GM23248 (cell line): ENCODE data around the gene LSS. TPM values are rescaled to one million over a fixed set of nuclear protein-coding genes. Genes with fewer than 3 reads are reported as not detected.
A peak's percentile ranks its signal among the peaks of the same experiment; 100 is the strongest.

Experiments used
- DNase-seq: peaks from one replicate; pipeline ENCODE4 v3.0.0-alpha.2; 2015
- H2AFZ ChIP-seq: fragments of 200-600 bp; sonication (generic); 2 replicates; pipeline ENCODE4 v1.6.1; 2016; ENCODE audit warnings: antibody characterized with exemption
- H3F3A ChIP-seq: fragments of 200-600 bp; sonication (generic); 2 replicates; pipeline ENCODE4 v1.6.1; 2016; ENCODE audit warnings: mild to moderate bottlenecking, antibody characterized with exemption, mixed run types; ENCODE audit not compliant: insufficient read depth
- H3K27ac ChIP-seq: fragments of 200-600 bp; sonication (generic); 2 replicates; pipeline ENCODE4 v1.5.1; 2016; ENCODE audit warnings: mild to moderate bottlenecking
- H3K27me3 ChIP-seq: fragments of 200-600 bp; sonication (generic); replicated peaks from 2 replicates; pipeline ENCODE4 v1.6.1; 2016; ENCODE audit warnings: mild to moderate bottlenecking; ENCODE audit not compliant: insufficient read depth
- H3K36me3 ChIP-seq: fragments of 200-600 bp; sonication (generic); 2 replicates; pipeline ENCODE4 v1.6.1; 2016; ENCODE audit warnings: low read depth, mild to moderate bottlenecking
- H3K4me1 ChIP-seq: fragments of 200-600 bp; sonication (generic); 2 replicates; pipeline ENCODE4 v1.6.1; 2016; ENCODE audit warnings: mild to moderate bottlenecking; ENCODE audit not compliant: insufficient read depth
- H3K4me2 ChIP-seq: fragments of 200-600 bp; sonication (generic); one replicate; pipeline ENCODE4 v1.6.1; 2016; ENCODE audit warnings: mild to moderate bottlenecking; ENCODE audit not compliant: unreplicated experiment
- H3K4me3 ChIP-seq: fragments of 200-600 bp; sonication (generic); 2 replicates; pipeline ENCODE4 v1.5.1; 2016; ENCODE audit warnings: mild to moderate bottlenecking
- H3K79me2 ChIP-seq: fragments of 200-600 bp; sonication (generic); 2 replicates; pipeline ENCODE4 v1.6.1; 2016; ENCODE audit warnings: mild to moderate bottlenecking; ENCODE audit not compliant: insufficient read depth
- H3K9ac ChIP-seq: fragments of 200-600 bp; sonication (generic); 2 replicates; pipeline ENCODE4 v1.6.1; 2016; ENCODE audit warnings: mild to moderate bottlenecking
- H3K9me2 ChIP-seq: fragments of 200-600 bp; sonication (generic); 2 replicates; pipeline ENCODE4 v1.6.1; 2016; ENCODE audit warnings: mixed run types, mild to moderate bottlenecking, moderate library complexity; ENCODE audit not compliant: insufficient read depth
- H3K9me3 ChIP-seq: fragments of 200-600 bp; sonication (generic); one replicate; pipeline ENCODE4 v1.6.1; 2017; ENCODE audit warnings: low read depth
- H4K20me1 ChIP-seq: fragments of 200-600 bp; sonication (generic); 2 replicates; pipeline ENCODE4 v1.6.0; 2016; ENCODE audit not compliant: insufficient read depth
- EZH2 ChIP-seq: fragments of 200-600 bp; sonication (generic); IDR thresholded peaks from 2 replicates; pipeline ENCODE4 v1.6.1; 2018; ENCODE audit warnings: antibody characterized with exemption, mild to moderate bottlenecking; ENCODE audit not compliant: insufficient read depth, poor library complexity, severe bottlenecking
- EZH2phosphoT487 ChIP-seq: fragments of 200-600 bp; sonication (generic); IDR thresholded peaks from 2 replicates; pipeline ENCODE4 v1.6.1; 2018; ENCODE audit warnings: antibody characterized with exemption, moderate library complexity, mild to moderate bottlenecking, low read depth; ENCODE audit not compliant: insufficient read depth
- WGBS, 2 experiments: methylation state at CpG; one replicate each; pipeline ENCODE4 v1.1.6; 2015 to 2017; ENCODE audit warnings: low lambda C conversion rate in 2 of 2, low coverage in 1 of 2; ENCODE audit errors: missing lambda C conversion rate in 2 of 2; 5-methylcytosine and 5-hydroxymethylcytosine counted together
- in situ Hi-C: fragments of 300-500 bp; cut with MboI; formaldehyde crosslinking; loops from 2 replicates; pipeline ENCODE4 v1.15.0; 2020
- polyA plus RNA-seq: library from polyadenylated mRNA; unstranded; fragments of >200 nt; fragmentation: Nextera tagmentation; extraction: Ambion mirVana; gene quantifications from 2 replicates; pipeline ENCODE4 v1.2.1, GENCODE V29; 2016
- total RNA-seq: library from RNA; depleted of rRNA; stranded (reverse); fragments of >200 nt; shearing (Covaris generic); gene quantifications from 2 replicates; pipeline ENCODE4 v1.2.3, GENCODE V29; 2014

LSS gene
- total and polyA plus RNA-seq, 2 experiments from 2014 or later = 28.0 to 41.1 TPM

DNA sequence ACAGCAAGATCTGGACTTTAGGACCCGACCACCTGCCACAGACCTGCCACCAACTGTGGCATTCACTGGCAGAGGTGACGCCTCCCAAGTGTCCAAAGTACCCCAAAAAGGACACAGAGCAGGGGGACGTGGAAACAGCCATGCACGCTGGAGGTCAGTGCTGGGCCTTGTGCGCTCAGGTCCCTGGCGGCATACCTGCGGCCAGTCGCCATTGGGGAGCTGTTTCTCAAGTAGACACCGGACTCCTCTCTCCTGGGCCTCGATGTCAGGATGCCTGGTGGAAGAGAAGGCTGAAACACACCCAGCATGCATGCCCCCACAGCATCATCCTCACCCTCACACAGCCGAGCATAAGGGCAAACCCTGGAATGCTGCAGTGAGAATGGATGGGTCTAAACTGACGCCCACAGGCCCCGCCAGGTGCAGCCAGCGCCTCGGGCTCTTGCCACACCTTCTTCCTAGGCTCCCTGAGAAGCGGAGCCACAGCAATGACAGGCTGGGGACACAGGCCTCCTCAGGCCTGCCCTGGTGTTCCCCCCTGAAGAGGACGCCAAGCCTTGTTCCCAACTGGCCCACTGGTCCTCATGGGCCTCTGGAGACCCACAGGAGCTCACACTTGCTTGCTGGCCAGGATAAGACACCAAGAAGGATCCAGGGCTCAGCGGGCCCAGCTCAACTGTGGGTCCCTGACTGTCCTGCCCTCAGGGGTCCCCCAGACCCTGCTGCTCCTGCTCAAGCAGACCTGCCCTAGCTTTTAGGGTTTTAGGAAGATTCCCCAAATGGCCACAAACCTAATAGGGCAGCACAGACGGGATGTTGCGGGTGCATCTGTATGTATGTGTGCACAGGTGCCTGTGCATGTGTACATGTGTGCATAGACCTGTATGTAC is 36.6 kb downstream of the LSS start:
- Histone ChIP-seq H3K4me3 (no peak overlapping the region), H3K27ac (no peak overlapping the region), H3K36me3 (peaks cover 8% of the 10 kb centered on the region; the same call in 1 of the 2 replicates), H3F3A (peaks cover 7% of the 10 kb centered on the region; the same call in 1 of the 2 replicates), H3K9me3 (no peaks in the 10 kb centered on the region), H3K4me1 (peaks cover 24% of the 10 kb centered on the region), H4K20me1 (no peaks in the 10 kb centered on the region), H3K9me2 (no peaks in the 10 kb centered on the region), H3K27me3 (no peaks in the 10 kb centered on the region), H3K9ac (no peak overlapping the region), H2AFZ (no peak overlapping the region), H3K79me2 (no peaks in the 10 kb centered on the region), H3K4me2 (no peak overlapping the region)
- no peak for TF ChIP-seq EZH2
- TF ChIP-seq EZH2phosphoT487 = no peak
- no peak for DNase-seq
- 88 to 90% methylated on average over 20 of the region's 20 CpGs for WGBS, 2 experiments
- in situ Hi-C loops = no loop called here

DNA sequence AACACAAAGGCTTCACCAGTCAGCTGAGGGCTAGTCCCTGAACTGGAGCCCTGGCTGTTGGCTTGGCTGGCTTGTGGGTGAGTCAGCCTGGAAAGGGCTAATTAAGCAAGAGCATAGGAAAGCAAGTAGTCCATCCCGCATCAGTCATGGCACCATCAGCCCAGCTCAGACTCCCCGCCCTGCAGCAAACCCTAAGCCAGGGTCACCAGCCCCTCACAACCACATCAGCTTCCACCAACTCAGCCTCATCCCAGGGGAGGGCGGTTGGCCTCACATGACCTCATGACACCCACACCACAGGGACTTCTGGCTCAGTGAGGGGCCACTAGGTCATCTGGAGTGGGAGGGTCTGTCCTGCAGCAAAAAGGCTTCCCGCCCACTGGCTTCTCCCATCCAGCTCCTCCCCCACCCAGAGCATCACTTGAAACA is 37.3 kb downstream of the LSS start:
- Histone ChIP-seq H3K4me1 (peaks cover 24% of the 10 kb centered on the region), H3K27me3 (no peaks in the 10 kb centered on the region), H3K79me2 (no peaks in the 10 kb centered on the region), H3F3A (peaks cover 7% of the 10 kb centered on the region; the same call in 1 of the 2 replicates), H3K9ac (no peak overlapping the region; the same call in 1 of the 2 replicates), H3K27ac (peak overlapping the region; percentile 48; the same call in 1 of the 2 replicates), H2AFZ (no peak overlapping the region), H3K36me3 (peaks cover 4% of the 10 kb centered on the region; the same call in 1 of the 2 replicates), H3K4me3 (no peak overlapping the region), H3K9me3 (no peaks in the 10 kb centered on the region), H4K20me1 (no peaks in the 10 kb centered on the region), H3K4me2 (peak overlapping the region; percentile 44), H3K9me2 (no peaks in the 10 kb centered on the region)
- TF ChIP-seq EZH2phosphoT487 = no peak
- no peak for TF ChIP-seq EZH2
- in situ Hi-C loops = no loop called here
- peak; percentile 93 for DNase-seq
- WGBS, 2 experiments = 15 to 30% methylated on average over 4 of the region's 4 CpGs

DNA sequence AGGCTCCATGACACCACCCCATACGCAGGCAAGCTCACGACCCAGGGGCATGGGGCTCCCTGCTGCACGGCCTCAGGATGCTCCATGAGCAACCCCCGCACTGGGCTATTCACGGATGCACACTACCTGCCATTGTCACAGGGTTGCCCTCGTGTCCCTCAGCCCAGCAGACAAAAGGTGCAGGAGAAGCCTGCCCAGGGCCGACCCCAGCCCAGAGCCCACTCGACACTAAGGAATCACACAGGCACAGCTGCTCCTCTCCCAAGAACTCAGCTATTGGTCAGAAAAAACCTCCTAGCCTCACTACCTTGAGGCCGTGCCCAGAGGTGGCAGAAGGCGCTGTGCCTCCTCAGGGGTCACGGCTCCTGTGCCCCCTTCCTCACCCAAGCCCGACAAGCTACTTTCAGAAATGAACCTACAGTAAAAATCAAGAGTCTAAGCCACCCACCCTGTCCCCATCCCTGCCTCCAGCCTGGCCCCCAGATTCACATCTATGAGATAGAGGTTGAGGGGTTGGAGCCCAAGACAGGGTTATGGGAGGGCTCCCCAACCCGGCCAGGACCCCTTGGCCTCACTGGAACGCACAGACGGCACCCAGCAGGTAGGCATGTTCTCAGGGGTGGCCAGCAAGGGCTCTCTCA is 38.0 kb downstream of the LSS start:
- Histone ChIP-seq H3K9me3 (no peaks in the 10 kb centered on the region), H3K9ac (no peak overlapping the region; the same call in 1 of the 2 replicates), H4K20me1 (no peaks in the 10 kb centered on the region), H3K4me1 (peaks cover 24% of the 10 kb centered on the region), H3K79me2 (no peaks in the 10 kb centered on the region), H3K27me3 (no peaks in the 10 kb centered on the region), H3K27ac (peak overlapping the region; percentile 48; the same call in 1 of the 2 replicates), H3K36me3 (peaks cover 4% of the 10 kb centered on the region; the same call in 1 of the 2 replicates), H3K9me2 (no peaks in the 10 kb centered on the region), H3K4me3 (no peak overlapping the region), H3F3A (peaks cover 7% of the 10 kb centered on the region), H3K4me2 (peak overlapping the region; percentile 44), H2AFZ (no peak overlapping the region)
- 63 to 69% methylated on average over 14 to 15 of the region's 15 CpGs for WGBS, 2 experiments
- no peak for DNase-seq
- in situ Hi-C loops = no loop called here
- TF ChIP-seq EZH2phosphoT487 (no peak), EZH2 (no peak)

DNA sequence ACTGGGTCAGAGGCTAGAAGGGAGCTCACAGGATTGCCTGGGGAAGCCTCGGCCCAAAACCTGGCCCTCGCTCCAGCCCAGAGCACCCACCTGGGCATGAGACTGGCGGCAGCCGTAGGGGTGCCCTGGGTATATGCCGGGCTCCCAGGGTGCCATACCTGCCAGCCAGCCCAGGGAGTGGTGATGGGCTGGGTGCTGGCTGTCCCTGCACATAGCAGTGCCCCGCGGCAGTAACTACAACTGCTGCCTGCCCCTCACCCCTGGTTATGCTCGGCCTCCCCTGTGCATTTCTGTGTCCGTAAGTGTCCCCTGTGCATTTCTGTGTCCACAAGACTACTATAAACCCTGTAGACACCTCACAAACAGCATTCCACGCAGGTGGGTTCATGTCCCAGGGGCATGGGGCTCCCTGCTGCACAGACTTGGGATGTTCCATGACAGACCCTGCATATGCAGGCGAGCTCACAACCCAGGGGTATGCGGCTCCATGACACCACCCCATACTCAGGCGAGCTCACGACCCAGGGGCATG is 38.5 kb downstream of the LSS start:
- TF ChIP-seq EZH2 (no peak), EZH2phosphoT487 (no peak)
- H3K9me2 ChIP-seq = no peaks in the 10 kb centered on the region
- in situ Hi-C loops = no loop called here

More for the DNA sequence above, 38.5 kb downstream of the LSS start:
- no peaks in the 10 kb centered on the region for H3K27me3 ChIP-seq
- H3K4me2 ChIP-seq = no peak overlapping the region
- no peaks in the 10 kb centered on the region for H3K79me2 ChIP-seq
- 89 to 91% methylated on average over 11 to 14 of the region's 14 CpGs for WGBS, 2 experiments
- no peaks in the 10 kb centered on the region for H3K9me3 ChIP-seq
- H3K4me1 ChIP-seq = peaks cover 24% of the 10 kb centered on the region
- no peak overlapping the region for H2AFZ ChIP-seq
- peaks cover 12% of the 10 kb centered on the region for H3F3A ChIP-seq
- peaks cover 4% of the 10 kb centered on the region; the same call in 1 of the 2 replicates for H3K36me3 ChIP-seq
- no peak overlapping the region for H3K27ac ChIP-seq
- no peaks in the 10 kb centered on the region for H4K20me1 ChIP-seq
- no peak overlapping the region for H3K9ac ChIP-seq
- no peak overlapping the region for H3K4me3 ChIP-seq
- no peak for DNase-seq
